VCaP (cell line): ENCODE data around the gene CAMKMT.

Source experiments
- H3K27ac ChIP-seq: fragments of 450-650 bp; 2 replicates; pipeline ENCODE4 v1.5.1; 2017
- TF ChIP-seq, protein P1 (sequence below): fragments of 450-650 bp; conservative IDR thresholded peaks from 2 replicates; pipeline ENCODE4 v1.5.1; 2017; ENCODE audit warnings: mild to moderate bottlenecking, moderate library complexity

Gene CAMKMT

DNA sequence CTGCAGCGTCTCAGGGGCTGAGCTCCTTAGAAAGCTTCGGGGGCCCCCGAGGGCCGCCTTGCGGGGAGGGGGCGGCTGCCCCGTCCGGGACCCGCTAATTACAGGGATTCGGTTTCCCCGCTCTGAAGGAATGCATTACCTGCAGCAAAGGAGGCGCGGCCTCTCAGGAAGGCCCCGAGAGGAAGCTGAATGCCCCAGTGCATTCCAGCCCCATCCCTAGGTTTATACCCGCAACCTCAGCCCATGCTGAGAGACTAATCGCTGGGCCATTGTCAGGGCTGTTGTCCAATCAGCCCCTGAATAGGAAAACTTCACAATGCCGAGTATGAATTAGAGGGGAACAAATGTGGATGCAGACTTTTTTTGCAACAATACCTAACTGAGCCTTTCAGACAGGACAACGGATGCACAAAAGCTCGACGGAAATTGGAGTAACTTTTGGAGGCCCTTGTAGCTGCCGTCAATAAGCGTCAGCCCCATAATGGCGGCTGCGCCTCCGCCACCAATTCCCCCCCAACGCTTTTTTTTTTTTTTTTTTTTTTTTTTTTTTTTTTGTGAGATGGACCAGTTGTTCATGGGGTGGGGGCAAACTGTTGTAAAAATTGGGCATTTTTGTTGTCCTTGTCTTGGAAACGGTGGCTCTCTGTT is 441.2 kb downstream of the CAMKMT start:
- TF ChIP-seq, protein P1, sequence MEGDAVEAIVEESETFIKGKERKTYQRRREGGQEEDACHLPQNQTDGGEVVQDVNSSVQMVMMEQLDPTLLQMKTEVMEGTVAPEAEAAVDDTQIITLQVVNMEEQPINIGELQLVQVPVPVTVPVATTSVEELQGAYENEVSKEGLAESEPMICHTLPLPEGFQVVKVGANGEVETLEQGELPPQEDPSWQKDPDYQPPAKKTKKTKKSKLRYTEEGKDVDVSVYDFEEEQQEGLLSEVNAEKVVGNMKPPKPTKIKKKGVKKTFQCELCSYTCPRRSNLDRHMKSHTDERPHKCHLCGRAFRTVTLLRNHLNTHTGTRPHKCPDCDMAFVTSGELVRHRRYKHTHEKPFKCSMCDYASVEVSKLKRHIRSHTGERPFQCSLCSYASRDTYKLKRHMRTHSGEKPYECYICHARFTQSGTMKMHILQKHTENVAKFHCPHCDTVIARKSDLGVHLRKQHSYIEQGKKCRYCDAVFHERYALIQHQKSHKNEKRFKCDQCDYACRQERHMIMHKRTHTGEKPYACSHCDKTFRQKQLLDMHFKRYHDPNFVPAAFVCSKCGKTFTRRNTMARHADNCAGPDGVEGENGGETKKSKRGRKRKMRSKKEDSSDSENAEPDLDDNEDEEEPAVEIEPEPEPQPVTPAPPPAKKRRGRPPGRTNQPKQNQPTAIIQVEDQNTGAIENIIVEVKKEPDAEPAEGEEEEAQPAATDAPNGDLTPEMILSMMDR, result no peak
- H3K27ac ChIP-seq, result peak overlapping the region; percentile 35; the same call in 1 of the 2 replicates

DNA sequence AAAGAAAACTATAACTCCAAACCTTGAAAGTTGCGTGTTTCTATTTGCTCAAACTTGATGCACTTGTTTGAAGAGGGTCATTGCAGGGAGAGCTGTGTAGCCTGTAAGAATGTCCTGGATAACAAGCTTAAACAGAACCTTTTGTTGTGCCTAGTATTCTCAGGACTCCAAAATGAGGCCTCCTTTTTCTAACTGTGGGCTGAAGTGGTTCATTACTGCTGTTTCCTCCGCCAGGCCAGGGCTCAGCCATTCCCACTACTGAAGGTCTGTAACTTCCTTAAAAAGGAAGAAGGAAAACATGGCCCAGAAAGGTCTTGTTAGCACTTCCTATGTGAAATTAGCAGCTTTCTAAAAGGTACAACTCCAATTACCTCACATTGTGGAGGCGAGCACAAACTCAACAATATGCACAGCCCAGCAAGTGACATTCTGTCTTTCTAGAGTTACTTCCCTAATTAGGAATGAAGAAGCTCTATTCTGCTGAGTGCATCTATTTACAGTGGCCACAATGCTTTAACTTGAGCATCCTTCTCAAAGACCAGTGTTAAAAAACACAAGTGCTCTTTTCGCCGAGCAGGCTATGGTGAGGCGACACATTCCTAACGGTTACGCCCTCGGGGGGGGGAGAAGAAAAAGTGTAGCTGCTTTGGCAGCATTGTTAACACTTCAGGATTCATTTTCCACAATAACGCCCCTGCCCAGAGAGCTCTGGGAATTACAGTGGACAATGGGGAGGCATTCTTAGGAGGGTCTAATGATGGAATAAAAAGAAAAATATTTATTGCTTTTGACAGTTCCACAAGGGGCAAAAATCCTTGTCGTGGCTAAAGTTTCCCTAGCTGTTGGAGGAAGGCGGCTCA is 442.9 kb downstream of the CAMKMT start:
- H3K27ac ChIP-seq, result no peak overlapping the region
- TF ChIP-seq, protein P1, result no peak

DNA sequence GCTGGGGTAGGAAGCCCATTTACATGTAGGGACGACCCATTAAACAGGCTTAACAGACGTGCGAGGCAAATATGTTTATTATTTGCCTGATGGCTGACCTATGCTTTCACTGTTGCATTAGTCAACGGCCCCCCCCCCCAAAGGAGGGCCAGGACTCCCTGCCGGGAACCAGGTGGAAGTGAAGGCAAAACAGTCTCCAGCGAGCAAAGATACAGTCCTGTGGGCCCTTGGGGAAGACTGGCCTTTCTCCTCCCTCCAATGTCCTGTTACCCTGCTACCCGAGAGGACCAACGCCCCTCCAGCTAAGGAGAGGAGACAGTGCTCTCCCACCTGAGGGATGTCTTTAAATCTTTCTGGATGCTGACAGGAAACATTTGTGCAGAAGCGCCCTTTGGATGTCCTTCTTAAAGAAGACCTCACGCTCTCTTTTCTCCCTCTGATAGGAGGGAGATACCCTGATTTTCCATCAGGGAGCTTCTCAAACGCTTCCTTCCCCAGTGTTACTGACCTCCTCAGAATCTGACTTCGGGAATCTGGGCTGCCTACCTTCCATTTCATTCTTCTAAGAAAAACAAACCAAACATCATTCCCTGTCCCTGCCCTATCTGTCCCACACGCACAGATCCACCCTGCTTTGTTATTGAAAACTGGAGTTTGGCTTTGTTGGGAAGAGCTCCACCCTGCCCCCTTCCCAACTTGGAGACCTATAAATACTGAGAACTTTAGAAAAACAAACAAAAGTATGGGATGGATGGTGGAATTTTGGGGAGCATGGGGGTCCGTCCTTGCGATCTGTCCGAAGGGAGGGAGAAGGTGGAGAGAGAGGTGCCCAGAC is 443.9 kb downstream of the CAMKMT start:
- TF ChIP-seq, protein P1, result no peak
- H3K27ac ChIP-seq, result no peak overlapping the region

DNA sequence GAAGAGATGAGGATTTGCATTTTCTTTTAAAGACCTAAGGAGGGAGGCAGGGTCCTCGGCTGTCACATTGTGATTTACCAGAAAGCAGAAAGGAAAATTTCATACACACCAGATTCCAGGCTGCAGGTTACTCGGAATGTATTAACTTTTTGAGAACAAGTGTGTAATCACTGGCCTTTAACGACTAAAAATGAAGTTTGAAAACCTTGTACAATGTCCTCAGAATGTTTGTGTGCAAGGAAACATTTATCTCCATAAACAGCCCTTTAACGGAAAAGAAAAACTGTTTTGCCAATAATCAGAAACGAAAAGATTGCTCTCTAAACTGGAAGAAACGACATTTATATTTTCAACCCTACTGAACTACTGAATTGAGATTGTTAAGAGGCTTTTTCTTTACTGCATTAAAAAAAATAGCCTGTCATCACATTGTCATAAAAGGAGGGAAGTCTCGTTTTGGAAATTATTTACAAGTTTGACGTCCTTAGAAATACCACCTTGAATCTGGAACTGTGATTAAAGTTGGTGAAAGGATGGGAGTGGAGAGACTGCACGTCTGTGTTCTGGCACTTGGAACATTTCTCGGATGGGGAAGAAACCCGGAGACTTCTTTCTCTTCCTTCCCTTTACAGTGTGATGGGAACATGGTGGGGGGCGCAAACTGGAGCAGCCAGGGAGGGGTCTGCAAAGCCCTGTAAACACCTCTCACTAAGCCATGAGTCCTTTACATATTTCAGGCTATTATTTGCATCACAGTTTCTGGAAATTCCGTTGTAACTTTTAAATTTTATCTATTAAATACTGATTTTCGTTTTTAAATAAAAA is 445.7 kb downstream of the CAMKMT start:
- H3K27ac ChIP-seq, result no peak overlapping the region
- TF ChIP-seq, protein P1, result no peak

DNA sequence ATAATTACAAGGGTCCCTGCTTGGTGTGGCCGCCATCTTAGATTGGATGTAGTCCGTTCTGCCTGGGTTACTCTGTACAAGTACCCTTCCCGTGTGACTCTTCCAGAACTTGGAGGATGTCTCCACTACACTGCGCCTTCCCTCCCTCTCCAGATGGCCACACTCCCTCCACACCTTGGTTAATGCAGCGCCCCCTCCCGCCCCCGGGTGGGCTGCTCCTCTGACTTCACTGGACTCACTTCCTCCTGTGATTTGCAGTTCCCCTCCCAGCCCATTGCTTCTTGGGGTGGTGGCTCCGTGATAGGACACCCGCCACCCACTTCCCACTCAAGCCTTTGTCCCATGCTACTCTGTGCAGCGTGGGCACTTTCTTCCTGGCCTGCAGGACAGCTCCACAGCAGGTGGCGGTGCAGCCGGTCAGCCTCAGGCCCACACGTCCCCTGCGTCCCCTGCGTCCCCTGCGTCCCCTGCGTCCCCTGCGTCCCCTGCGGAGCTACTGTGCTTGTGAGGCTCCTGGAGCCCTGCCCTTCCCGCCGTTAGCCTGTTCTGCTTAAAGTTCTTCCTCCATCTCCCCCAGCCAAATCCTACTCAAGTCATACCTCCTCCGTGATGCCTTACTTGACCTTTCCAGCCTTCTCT is 449.3 kb downstream of the CAMKMT start:
- TF ChIP-seq, protein P1, result no peak
- no peak overlapping the region for H3K27ac ChIP-seq

DNA sequence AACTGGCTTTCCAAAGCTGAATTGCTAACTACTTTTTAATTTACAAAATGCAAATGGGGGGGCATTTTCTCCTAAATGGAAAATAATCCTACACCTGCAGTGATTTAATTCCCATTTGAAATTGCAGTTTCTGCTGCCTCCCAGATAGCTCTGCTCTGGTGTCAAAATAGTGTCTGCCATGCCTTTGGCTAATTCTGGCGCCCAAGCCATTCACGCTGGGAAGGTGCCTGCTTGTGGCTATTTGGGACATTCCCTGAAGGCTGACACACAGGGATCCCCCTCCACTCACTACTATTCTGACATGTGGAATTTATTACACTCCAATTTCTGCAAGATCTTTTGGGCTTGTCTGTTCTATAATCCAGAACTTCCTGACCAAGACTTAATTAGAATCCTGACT is 451.4 kb downstream of the CAMKMT start:
- no peak overlapping the region for H3K27ac ChIP-seq
- TF ChIP-seq, protein P1, result no peak
